ENCODE data around the gene CSH1. TPM values are rescaled to one million over a fixed set of nuclear protein-coding genes. Genes with fewer than 3 reads are reported as not detected.

CSH1 gene
- total and polyA plus RNA-seq, 2 donors (not counting 1 experiment from before 2014, with no cell fraction given): not detected

DNA sequence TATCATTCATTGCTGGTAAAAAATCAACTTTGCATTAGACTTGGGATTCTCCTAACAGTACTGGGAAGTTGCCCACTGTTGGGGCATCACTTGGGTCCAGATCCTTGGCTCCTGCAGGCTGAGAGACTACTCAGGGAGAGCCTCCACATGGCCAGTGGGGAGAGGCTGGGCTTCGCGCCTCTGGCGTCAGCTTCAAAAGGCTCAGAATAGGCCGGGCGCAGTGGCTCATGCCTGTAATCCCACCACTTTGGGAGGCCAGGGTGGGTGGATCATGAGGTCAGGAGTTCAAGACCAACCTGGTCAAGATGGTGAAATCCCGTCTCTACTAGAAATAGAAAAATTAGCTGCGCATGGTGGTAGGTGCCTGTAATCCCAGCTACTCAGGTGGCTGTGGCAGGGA, 18.1 kb upstream of the CSH1 start:
- peak overlapping the region; percentile 47 for H3K4me3 Mint-ChIP-seq
- Histone ChIP-seq H3K4me3 (ENCODE audit: control extremely low read depth in 1 of 5, extremely low read depth in 1 of 5, insufficient read depth in 1 of 5, low read depth in 2 of 5, low read length in 4 of 5) (no peak overlapping the region), H3K36me3 (replicated peaks in 1 of 2; ENCODE audit: control extremely low read depth in 1 of 2, control insufficient read depth in 1 of 2, extremely low read depth in 1 of 2, insufficient read depth in 2 of 2, low read length in 1 of 2) (no peaks in the 10 kb centered on the region), H3K79me2 (ENCODE audit: control insufficient read depth, insufficient read depth, low read length) (peaks cover 5% of the 10 kb centered on the region), H3K4me1 (ENCODE audit: control insufficient read depth in 2 of 2, insufficient read depth in 2 of 2, low read length in 2 of 2) (peaks cover 33 to 56% of the 10 kb centered on the region in 2 donors), H3K9me3 (ENCODE audit: control extremely low read depth in 1 of 3, control insufficient read depth in 2 of 3, insufficient read depth in 1 of 3, low read length in 2 of 3) (no peaks in the 10 kb centered on the region), H3K27me3 (replicated peaks in 1 of 4; ENCODE audit: control extremely low read depth in 1 of 4, control insufficient read depth in 3 of 4, insufficient read depth in 4 of 4, low read length in 3 of 4) (peaks cover 0 to 5% (median 0%) of the 10 kb centered on the region in 4 experiments), H4K20me1 (ENCODE audit: control insufficient read depth, insufficient read depth, low read length, poor library complexity, severe bottlenecking) (no peaks in the 10 kb centered on the region), H3K27ac (ENCODE audit: low read length in 2 of 2) (no peak overlapping the region), H3K4me2 (replicated peaks; ENCODE audit: low read depth, low read length, poor library complexity, severe bottlenecking) (no peak overlapping the region), H3K9ac (ENCODE audit: low read length) (no peak overlapping the region), H2AFZ (ENCODE audit: insufficient read depth, low read depth, low read length, poor library complexity, severe bottlenecking) (no peak overlapping the region)
- DNase-seq: peak; percentile 9
- peak overlapping the region; percentile 53 for H3K27ac Mint-ChIP-seq
- intact Hi-C loops (cut with micrococcal nuclease): no loop called here
- peaks cover 5% of the 10 kb centered on the region for H3K27me3 Mint-ChIP-seq
- ChIA-PET POLR2A (interaction anchor here (0.7 to 1.6 kb wide), 3 partner anchors 12 to 18 kb away, joined by 3 to 7 read pairs (median 3); partner anchors contain the start of gene CD79B), CTCF (interaction anchor here (1.1 to 26.0 kb wide), 6 partner anchors 11 to 218 kb away, joined by 3 to 834 read pairs (median 140); partner anchors contain the start of gene ERN1)
- WGBS (ENCODE audit: insufficient coverage): 97% methylated on average over 6 of the region's 7 CpGs
- no peak for TF ChIP-seq EZH2 (IDR thresholded peaks at IDR 0.05; ENCODE audit: borderline replicate concordance, insufficient read depth, low read depth, low read length, poor library complexity, severe bottlenecking)
- TF ChIP-seq, protein P1, sequence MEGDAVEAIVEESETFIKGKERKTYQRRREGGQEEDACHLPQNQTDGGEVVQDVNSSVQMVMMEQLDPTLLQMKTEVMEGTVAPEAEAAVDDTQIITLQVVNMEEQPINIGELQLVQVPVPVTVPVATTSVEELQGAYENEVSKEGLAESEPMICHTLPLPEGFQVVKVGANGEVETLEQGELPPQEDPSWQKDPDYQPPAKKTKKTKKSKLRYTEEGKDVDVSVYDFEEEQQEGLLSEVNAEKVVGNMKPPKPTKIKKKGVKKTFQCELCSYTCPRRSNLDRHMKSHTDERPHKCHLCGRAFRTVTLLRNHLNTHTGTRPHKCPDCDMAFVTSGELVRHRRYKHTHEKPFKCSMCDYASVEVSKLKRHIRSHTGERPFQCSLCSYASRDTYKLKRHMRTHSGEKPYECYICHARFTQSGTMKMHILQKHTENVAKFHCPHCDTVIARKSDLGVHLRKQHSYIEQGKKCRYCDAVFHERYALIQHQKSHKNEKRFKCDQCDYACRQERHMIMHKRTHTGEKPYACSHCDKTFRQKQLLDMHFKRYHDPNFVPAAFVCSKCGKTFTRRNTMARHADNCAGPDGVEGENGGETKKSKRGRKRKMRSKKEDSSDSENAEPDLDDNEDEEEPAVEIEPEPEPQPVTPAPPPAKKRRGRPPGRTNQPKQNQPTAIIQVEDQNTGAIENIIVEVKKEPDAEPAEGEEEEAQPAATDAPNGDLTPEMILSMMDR (IDR thresholded peaks at IDR 0.05): no peak
- no peak for ATAC-seq (ENCODE audit: low read depth)
- H3K9me3 Mint-ChIP-seq (ENCODE audit: insufficient read depth): no peaks in the 10 kb centered on the region
- peaks cover 56% of the 10 kb centered on the region for H3K4me1 Mint-ChIP-seq

DNA sequence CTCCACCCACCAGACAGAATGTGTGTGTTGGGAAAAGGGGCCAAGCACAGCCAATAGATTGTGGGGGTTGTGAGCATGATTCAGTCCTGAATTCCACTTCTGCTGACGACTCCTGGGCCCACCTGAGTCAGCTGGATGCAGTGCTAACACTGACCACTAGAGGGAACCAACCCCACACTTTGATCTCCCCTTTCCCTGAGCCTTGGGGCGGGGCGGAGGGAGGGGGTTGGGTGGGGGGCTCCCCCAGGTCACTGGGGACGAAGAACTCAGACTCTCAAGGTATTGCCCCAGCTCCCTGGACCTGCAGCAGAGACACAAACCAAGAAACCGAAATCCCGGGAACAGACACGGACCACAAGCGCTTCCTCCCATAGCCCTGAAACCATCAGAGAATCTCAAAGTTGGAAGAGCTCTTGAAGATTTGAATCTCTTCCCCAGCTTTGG, 15.3 kb upstream of the CSH1 start:
- no peaks in the 10 kb centered on the region for H3K36me3 ChIP-seq (replicated peaks in 1 of 2; ENCODE audit: control extremely low read depth in 1 of 2, control insufficient read depth in 1 of 2, extremely low read depth in 1 of 2, insufficient read depth in 2 of 2, low read length in 1 of 2)
- H4K20me1 ChIP-seq (ENCODE audit: control insufficient read depth, insufficient read depth, low read length, poor library complexity, severe bottlenecking): no peaks in the 10 kb centered on the region
- peaks cover 26 to 40% of the 10 kb centered on the region in 2 donors for H3K4me1 ChIP-seq (ENCODE audit: control insufficient read depth in 2 of 2, insufficient read depth in 2 of 2, low read length in 2 of 2)
- TF ChIP-seq, protein P1 (IDR thresholded peaks at IDR 0.05): peak; percentile 82
- no peak for TF ChIP-seq EZH2 (IDR thresholded peaks at IDR 0.05; ENCODE audit: borderline replicate concordance, insufficient read depth, low read depth, low read length, poor library complexity, severe bottlenecking)
- no peak overlapping the region for H3K27ac ChIP-seq (ENCODE audit: low read length in 2 of 2)
- H3K27me3 Mint-ChIP-seq: peaks cover 8% of the 10 kb centered on the region
- no peaks in the 10 kb centered on the region for H3K9me3 Mint-ChIP-seq (ENCODE audit: insufficient read depth)
- peak overlapping the region; percentile 20 for H3K27ac Mint-ChIP-seq
- no peak overlapping the region for H3K4me2 ChIP-seq (replicated peaks; ENCODE audit: low read depth, low read length, poor library complexity, severe bottlenecking)
- H2AFZ ChIP-seq (ENCODE audit: insufficient read depth, low read depth, low read length, poor library complexity, severe bottlenecking): no peak overlapping the region
- peaks cover 41% of the 10 kb centered on the region for H3K4me1 Mint-ChIP-seq
- POLR2A ChIA-PET: interaction anchor here (0.6 to 2.9 kb wide), 5 partner anchors 11 to 116 kb away, joined by 3 to 12 read pairs (median 6); partner anchors contain the start of gene ICAM2
- H3K9me3 ChIP-seq (ENCODE audit: control extremely low read depth in 1 of 3, control insufficient read depth in 2 of 3, insufficient read depth in 1 of 3, low read length in 2 of 3): no peaks in the 10 kb centered on the region
- no peak overlapping the region for H3K4me3 Mint-ChIP-seq
- peaks cover 0 to 5% (median 0%) of the 10 kb centered on the region in 4 experiments for H3K27me3 ChIP-seq (replicated peaks in 1 of 4; ENCODE audit: control extremely low read depth in 1 of 4, control insufficient read depth in 3 of 4, insufficient read depth in 4 of 4, low read length in 3 of 4)
- WGBS (ENCODE audit: insufficient coverage): 64% methylated on average over 6 of the region's 8 CpGs
- H3K4me3 ChIP-seq (ENCODE audit: control extremely low read depth in 1 of 5, extremely low read depth in 1 of 5, insufficient read depth in 1 of 5, low read depth in 2 of 5, low read length in 4 of 5): no peak overlapping the region
- ATAC-seq (ENCODE audit: low read depth) (peak; percentile 55), DNase-seq (peak; percentile 77)
- H3K79me2 ChIP-seq (ENCODE audit: control insufficient read depth, insufficient read depth, low read length): no peaks in the 10 kb centered on the region
- CTCF ChIA-PET: interaction anchor here (0.6 to 26.0 kb wide), 24 partner anchors 8 to 234 kb away, joined by 3 to 834 read pairs (median 7); partner anchors contain the start of genes CD79B, ERN1, GH1 and ICAM2
- no peak overlapping the region for H3K9ac ChIP-seq (ENCODE audit: low read length)
- intact Hi-C loops (cut with micrococcal nuclease): loop anchor here (1.0 kb wide), 2 partner anchors 79 to 222 kb away; no protein-coding TSS in a partner anchor
